A673 (cell line): Measurements from ENCODE around the gene SDR42E1. TPM values are rescaled to one million over a fixed set of nuclear protein-coding genes. Genes with fewer than 3 reads are reported as not detected.
A peak's percentile ranks its signal among the peaks of the same experiment; 100 is the strongest.

Experiments
- BruUV-seq: library from RNA; stranded (reverse); fragments of 400-500 nt; replicated peaks from 2 replicates; lab custom pipeline; 2021; lab: Mats Ljungman, UMichigan
- CTCF ChIA-PET: fragments of 300-600 bp; sonication (Branson Sonifier 250); formaldehyde crosslinking; loops from one replicate; lab custom pipeline; 2022; ENCODE audit warnings: antibody characterized with exemption; lab: Charles Lee
- POLR2A ChIA-PET: fragments of 300-600 bp; sonication (Branson Sonifier 250); formaldehyde crosslinking; loops from one replicate; lab custom pipeline; 2022; ENCODE audit warnings: antibody characterized with exemption; ENCODE audit not compliant: low non-redundant PET; lab: Charles Lee
- DNase-seq: peaks from one replicate; pipeline ENCODE4 v3.0.0-alpha.2; 2015; ENCODE audit warnings: low spot score
- H3K27ac ChIP-seq: fragments of 200-600 bp; sonication (generic); 2 replicates; pipeline ENCODE4 v1.5.1; 2016; ENCODE audit warnings: mixed run types, low read depth, mild to moderate bottlenecking, mixed read lengths, antibody characterized with exemption, low read length; ENCODE audit not compliant: poor library complexity, severe bottlenecking
- H3K27me3 ChIP-seq: fragments of 200-600 bp; sonication (generic); replicated peaks from 2 replicates; pipeline ENCODE4 v1.6.1; 2017; ENCODE audit warnings: mixed run types, low read depth, mild to moderate bottlenecking, mixed read lengths, antibody characterized with exemption, low read length; ENCODE audit not compliant: insufficient read depth, poor library complexity
- H3K36me3 ChIP-seq: fragments of 200-600 bp; sonication (generic); 2 replicates; pipeline ENCODE4 v1.6.1; 2016; ENCODE audit warnings: mixed run types, mild to moderate bottlenecking, mixed read lengths, antibody characterized with exemption, low read length; ENCODE audit not compliant: insufficient read depth, poor library complexity, severe bottlenecking
- H3K4me1 ChIP-seq: fragments of 200-600 bp; sonication (generic); 2 replicates; pipeline ENCODE4 v1.6.1; 2017; ENCODE audit warnings: mixed run types, mild to moderate bottlenecking, mixed read lengths, antibody characterized with exemption, low read length; ENCODE audit not compliant: insufficient read depth, poor library complexity, severe bottlenecking
- H3K4me3 ChIP-seq: fragments of 200-600 bp; sonication (generic); 2 replicates; pipeline ENCODE4 v1.5.1; 2016; ENCODE audit warnings: low read depth, mixed run types, mild to moderate bottlenecking, mixed read lengths, low read length; ENCODE audit not compliant: poor library complexity, severe bottlenecking
- H3K9me3 ChIP-seq: fragments of 200-600 bp; sonication (generic); 2 replicates; pipeline ENCODE4 v1.6.1; 2016; ENCODE audit warnings: mixed run types, low read depth, mild to moderate bottlenecking, mixed read lengths, antibody characterized with exemption, low read length; ENCODE audit not compliant: poor library complexity, severe bottlenecking
- EZH2 ChIP-seq: fragments of 200-600 bp; sonication (generic); IDR thresholded peaks from 2 replicates; pipeline ENCODE4 v1.6.1; 2017; ENCODE audit warnings: borderline replicate concordance, low read depth, mild to moderate bottlenecking, mixed read lengths, antibody characterized with exemption, low read length; ENCODE audit not compliant: poor library complexity, severe bottlenecking
- intact Hi-C: fragments of 100-400 bp; cut with micrococcal nuclease; formaldehyde crosslinking; loops from one replicate; pipeline ENCODE4 v1.10.0; 2022; ENCODE audit not compliant: unreplicated experiment
- total RNA-seq: library from RNA; stranded (reverse); gene quantifications from 2 replicates; pipeline ENCODE4 v1.2.3, GENCODE V29; 2021
- TF ChIP-seq, protein P1 (sequence below): fragments of 300-800, 200-600 bp; sonication (generic); conservative IDR thresholded peaks from 2 replicates; pipeline ENCODE4 v1.5.1; 2017; ENCODE audit warnings: low read depth, mild to moderate bottlenecking, antibody characterized with exemption, low read length, moderate library complexity, mixed read lengths

Gene SDR42E1
- total RNA-seq, 1 experiment from 2014 or later = not detected

- intact Hi-C loops = loop anchor here (10.0 kb wide), 1 partner anchor 1411 kb away; no protein-coding TSS in a partner anchor
- no peak for DNase-seq
- Histone ChIP-seq H3K4me1 (peaks cover 25% of the 10 kb centered on the region), H3K9me3 (no peaks in the 10 kb centered on the region), H3K4me3 (no peak overlapping the region), H3K36me3 (no peaks in the 10 kb centered on the region), H3K27me3 (no peaks in the 10 kb centered on the region), H3K27ac (no peak overlapping the region)
- TF ChIP-seq EZH2 = no peak
- TF ChIP-seq, protein P1, sequence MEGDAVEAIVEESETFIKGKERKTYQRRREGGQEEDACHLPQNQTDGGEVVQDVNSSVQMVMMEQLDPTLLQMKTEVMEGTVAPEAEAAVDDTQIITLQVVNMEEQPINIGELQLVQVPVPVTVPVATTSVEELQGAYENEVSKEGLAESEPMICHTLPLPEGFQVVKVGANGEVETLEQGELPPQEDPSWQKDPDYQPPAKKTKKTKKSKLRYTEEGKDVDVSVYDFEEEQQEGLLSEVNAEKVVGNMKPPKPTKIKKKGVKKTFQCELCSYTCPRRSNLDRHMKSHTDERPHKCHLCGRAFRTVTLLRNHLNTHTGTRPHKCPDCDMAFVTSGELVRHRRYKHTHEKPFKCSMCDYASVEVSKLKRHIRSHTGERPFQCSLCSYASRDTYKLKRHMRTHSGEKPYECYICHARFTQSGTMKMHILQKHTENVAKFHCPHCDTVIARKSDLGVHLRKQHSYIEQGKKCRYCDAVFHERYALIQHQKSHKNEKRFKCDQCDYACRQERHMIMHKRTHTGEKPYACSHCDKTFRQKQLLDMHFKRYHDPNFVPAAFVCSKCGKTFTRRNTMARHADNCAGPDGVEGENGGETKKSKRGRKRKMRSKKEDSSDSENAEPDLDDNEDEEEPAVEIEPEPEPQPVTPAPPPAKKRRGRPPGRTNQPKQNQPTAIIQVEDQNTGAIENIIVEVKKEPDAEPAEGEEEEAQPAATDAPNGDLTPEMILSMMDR = no peak
- ChIA-PET CTCF (interaction anchor here (2.4 kb wide), 1 partner anchor 196 kb away, joined by 9 read pairs; no protein-coding TSS in a partner anchor), POLR2A (interaction anchor here (0.6 kb wide), 1 partner anchor 614 kb away, joined by 4 read pairs; no protein-coding TSS in a partner anchor)
- BruUV-seq = no TSS peak
These were observed 22.5 kb upstream of the SDR42E1 start for GRCh38 chr16:82033683-82034300.

DNA sequence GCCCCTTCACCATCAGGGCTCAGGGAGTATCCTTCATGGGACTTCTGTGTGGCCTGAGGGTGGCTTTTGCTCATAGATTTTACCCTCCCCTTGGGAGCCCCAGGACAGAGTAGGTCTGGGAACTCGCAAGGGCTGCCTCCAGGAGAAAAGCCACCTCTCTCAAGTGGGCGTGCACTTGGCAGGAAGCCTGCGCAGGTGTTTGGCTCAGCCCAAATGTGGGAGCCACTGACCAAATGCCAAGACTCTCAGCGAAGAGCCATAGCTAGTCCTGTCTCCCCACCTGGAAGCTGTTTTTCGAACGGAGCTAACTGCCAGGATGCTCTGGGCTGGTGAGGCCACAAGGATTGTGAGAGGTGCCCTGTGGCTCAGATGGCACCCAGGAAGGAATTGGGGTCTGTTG is 21.7 kb upstream of the SDR42E1 start:
- no peak for DNase-seq
- Histone ChIP-seq H3K9me3 (no peaks in the 10 kb centered on the region), H3K27ac (no peak overlapping the region), H3K4me1 (peaks cover 17% of the 10 kb centered on the region), H3K4me3 (no peak overlapping the region), H3K27me3 (no peaks in the 10 kb centered on the region), H3K36me3 (no peaks in the 10 kb centered on the region)
- ChIA-PET POLR2A (no interaction called here), CTCF (interaction anchor here (0.6 to 2.4 kb wide), 2 partner anchors 197 to 856 kb away, joined by 4 to 9 read pairs; no protein-coding TSS in a partner anchor)
- BruUV-seq = no TSS peak
- no peak for TF ChIP-seq EZH2
- TF ChIP-seq, protein P1 = no peak
- intact Hi-C loops = loop anchor here (10.0 kb wide), 1 partner anchor 1412 kb away; no protein-coding TSS in a partner anchor

DNA sequence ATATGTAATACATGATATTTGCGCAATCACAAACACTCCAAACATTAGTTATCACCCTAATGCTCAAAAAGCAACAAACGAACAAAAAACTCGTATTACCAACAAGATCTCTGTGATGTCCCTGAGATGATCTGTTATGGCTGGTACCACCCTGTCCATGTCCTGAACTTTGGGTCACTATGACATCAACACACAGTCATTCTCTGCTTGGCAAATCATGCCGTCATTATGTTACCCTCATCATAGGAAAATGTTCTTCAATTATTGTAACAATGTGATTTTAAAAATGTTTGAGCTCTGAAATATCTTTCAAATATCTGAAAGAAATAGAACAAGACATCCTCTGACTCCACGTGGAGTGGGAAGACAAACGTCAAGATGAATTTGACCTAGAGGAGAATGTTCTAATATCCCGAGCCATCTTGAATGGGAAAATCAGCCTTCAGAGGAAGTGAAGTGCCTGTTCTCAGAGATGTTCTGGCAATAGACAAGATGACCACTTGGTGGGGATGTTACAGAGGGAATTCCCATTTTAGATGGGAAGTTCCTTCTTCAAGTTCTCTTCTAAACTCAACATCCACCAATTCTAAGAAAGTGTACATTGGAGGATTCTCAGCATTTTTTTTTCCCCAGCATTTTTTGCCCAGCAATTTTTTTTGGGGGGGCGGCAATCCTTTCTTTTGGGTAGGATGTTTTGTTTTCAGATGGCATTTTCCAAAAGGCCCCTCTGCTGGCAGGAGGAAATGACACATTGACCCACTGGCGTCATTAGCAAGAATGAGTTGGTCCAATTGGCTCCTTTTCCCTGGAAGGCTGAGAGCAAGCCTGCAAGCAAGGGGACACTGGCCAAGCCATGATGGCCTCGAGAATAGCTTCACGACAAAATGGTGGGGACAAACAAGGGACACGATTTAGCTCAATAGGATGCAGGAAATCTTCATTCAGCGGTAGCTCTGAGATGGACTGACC is 20.1 kb upstream of the SDR42E1 start:
- CTCF ChIA-PET = interaction anchor here (0.7 to 0.8 kb wide), 2 partner anchors 199 kb away, joined by 3 read pairs; no protein-coding TSS in a partner anchor
- Histone ChIP-seq H3K36me3 (no peaks in the 10 kb centered on the region), H3K4me1 (peaks cover 5% of the 10 kb centered on the region), H3K27ac (no peak overlapping the region), H3K27me3 (no peaks in the 10 kb centered on the region), H3K4me3 (no peak overlapping the region), H3K9me3 (no peaks in the 10 kb centered on the region)
- TF ChIP-seq EZH2 = no peak
- TF ChIP-seq, protein P1 = peak; percentile 74
- no TSS peak for BruUV-seq
- intact Hi-C loops = loop anchor here (1.0 to 10.0 kb wide), 2 partner anchors 199 to 1413 kb away; no protein-coding TSS in a partner anchor
- DNase-seq = peak; percentile 77
- POLR2A ChIA-PET = no interaction called here
